HL-60 (cell line): Measurements from ENCODE around the gene TAPBPL.
"Not testable (repeated sequence)": the region's sequence is repeated elsewhere in the genome, so short reads cannot be mapped to it uniquely, and the experiment has no call there.

Experiments
- DNase-seq, 2 experiments: peaks; one replicate each; pipeline ENCODE4 v3.0.0-alpha.2; 2010 to 2020; ENCODE audit warnings: low read depth in 1 of 2, low spot score in 1 of 2
- H3K27ac ChIP-seq: fragments of 250-450 bp; sonication (Bioruptor Pico); replicated peaks from 2 replicates; pipeline ENCODE4 v1.5.1; 2020; ENCODE audit warnings: mild to moderate bottlenecking, moderate library complexity
- H3K27me3 ChIP-seq: fragments of 250-450 bp; sonication (Bioruptor Pico); 2 replicates; pipeline ENCODE4 v1.5.1; 2021; ENCODE audit warnings: mild to moderate bottlenecking, moderate library complexity; ENCODE audit not compliant: insufficient read depth, poor library complexity, severe bottlenecking
- H3K4me3 ChIP-seq: replicated peaks from 2 replicates; pipeline ENCODE4 v1.5.1; 2011; ENCODE audit warnings: mild to moderate bottlenecking, control low read depth, low read length; ENCODE audit not compliant: insufficient read depth
- CTCF ChIP-seq: IDR thresholded peaks from one replicate; pipeline ENCODE4 v1.5.1; 2011; ENCODE audit warnings: low read length, control low read depth, inconsistent platforms; ENCODE audit not compliant: insufficient read depth
- GABPA ChIP-seq: IDR thresholded peaks from 2 replicates; pipeline ENCODE4 v1.6.1; 2012; ENCODE audit warnings: low read depth
- POLR2AphosphoS5 ChIP-seq: IDR thresholded peaks from 2 replicates; pipeline ENCODE4 v1.6.1; 2012; ENCODE audit warnings: low read depth
- SPI1 ChIP-seq: IDR thresholded peaks from 2 replicates; pipeline ENCODE4 v1.6.1; 2012; ENCODE audit warnings: low read depth, mild to moderate bottlenecking, borderline replicate concordance
- TF ChIP-seq, protein P1 (sequence below): IDR thresholded peaks from 2 replicates; pipeline ENCODE4 v1.6.1; 2012; ENCODE audit warnings: low read depth; ENCODE audit not compliant: insufficient replicate concordance

The TAPBPL gene

GRCh38 chr12:6493497-6494257 lies 41.8 kb downstream of the TAPBPL start, which contains the start of gene NCAPD2:
Gene NCAPD2 (plus strand): TSS chr12:6494102. CDS start chr12:6495099, 997 bp downstream.
- Histone ChIP-seq H3K4me3 (peak within 1 kb of the TSS; percentile 93), H3K27me3 (no peaks in the 10 kb centered on the region), H3K27ac (peak within 1 kb of the TSS; percentile 92)
- no peak for TF ChIP-seq SPI1
- 0 out of 2 replicates have a peak, but pooled peaks have one; percentile 11 for TF ChIP-seq GABPA
- no peak for TF ChIP-seq CTCF
- TF ChIP-seq, protein P1, sequence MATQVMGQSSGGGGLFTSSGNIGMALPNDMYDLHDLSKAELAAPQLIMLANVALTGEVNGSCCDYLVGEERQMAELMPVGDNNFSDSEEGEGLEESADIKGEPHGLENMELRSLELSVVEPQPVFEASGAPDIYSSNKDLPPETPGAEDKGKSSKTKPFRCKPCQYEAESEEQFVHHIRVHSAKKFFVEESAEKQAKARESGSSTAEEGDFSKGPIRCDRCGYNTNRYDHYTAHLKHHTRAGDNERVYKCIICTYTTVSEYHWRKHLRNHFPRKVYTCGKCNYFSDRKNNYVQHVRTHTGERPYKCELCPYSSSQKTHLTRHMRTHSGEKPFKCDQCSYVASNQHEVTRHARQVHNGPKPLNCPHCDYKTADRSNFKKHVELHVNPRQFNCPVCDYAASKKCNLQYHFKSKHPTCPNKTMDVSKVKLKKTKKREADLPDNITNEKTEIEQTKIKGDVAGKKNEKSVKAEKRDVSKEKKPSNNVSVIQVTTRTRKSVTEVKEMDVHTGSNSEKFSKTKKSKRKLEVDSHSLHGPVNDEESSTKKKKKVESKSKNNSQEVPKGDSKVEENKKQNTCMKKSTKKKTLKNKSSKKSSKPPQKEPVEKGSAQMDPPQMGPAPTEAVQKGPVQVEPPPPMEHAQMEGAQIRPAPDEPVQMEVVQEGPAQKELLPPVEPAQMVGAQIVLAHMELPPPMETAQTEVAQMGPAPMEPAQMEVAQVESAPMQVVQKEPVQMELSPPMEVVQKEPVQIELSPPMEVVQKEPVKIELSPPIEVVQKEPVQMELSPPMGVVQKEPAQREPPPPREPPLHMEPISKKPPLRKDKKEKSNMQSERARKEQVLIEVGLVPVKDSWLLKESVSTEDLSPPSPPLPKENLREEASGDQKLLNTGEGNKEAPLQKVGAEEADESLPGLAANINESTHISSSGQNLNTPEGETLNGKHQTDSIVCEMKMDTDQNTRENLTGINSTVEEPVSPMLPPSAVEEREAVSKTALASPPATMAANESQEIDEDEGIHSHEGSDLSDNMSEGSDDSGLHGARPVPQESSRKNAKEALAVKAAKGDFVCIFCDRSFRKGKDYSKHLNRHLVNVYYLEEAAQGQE: no peak
- peak; percentile 67 for TF ChIP-seq POLR2AphosphoS5
- peak; percentile 94 to 99 for DNase-seq

DNA sequence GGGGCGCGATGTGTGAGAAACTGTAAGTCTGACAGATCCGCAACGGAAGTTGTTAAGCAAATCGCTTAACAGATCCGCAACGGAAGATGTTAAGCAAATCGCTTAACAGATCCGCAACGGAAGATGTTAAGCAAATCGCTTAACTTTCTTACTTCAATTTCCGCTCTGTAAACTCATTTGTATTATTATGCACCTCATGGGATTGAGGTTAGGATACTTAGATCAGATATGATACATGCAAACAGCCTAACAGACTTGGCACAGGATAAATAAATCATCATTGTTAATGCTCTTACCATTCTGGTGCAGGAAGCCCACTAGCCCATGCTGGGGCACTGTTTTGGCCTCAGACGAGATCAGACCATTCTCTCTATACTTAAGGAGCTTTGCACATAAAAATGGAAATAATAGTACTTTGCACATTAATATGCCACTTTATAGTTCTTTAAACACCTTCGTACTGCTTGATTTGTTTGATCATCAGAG lies 42.5 kb downstream of the TAPBPL start:
- TF ChIP-seq POLR2AphosphoS5: peak; percentile 4; the same call in 1 of the 2 replicates
- TF ChIP-seq CTCF: peak; percentile 10
- TF ChIP-seq, protein P1: no peak
- H3K4me3 ChIP-seq: peak overlapping the region; percentile 93
- peak; percentile 36 to 40 for DNase-seq
- H3K27me3 ChIP-seq: no peaks in the 10 kb centered on the region
- peak overlapping the region; percentile 92 for H3K27ac ChIP-seq

DNA sequence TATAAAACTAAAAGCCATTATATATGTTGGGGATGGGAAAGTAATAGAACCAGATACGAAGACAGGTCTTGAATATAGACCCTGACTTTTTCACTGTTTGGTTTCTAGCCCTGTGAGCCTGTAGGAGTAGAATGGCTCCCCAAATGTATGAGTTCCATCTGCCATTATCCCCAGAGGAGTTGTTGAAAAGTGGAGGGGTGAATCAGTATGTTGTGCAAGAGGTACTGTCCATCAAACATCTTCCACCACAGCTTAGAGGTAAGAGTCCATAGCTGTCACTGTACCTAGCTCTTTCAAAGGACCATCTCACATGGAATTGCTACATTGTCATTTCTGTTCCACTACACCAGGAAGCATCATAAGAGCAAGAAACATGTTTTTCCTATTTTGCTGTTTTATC lies 43.1 kb downstream of the TAPBPL start:
- TF ChIP-seq, protein P1: no peak
- no peak for TF ChIP-seq SPI1
- no peak for TF ChIP-seq CTCF
- no peak for TF ChIP-seq POLR2AphosphoS5
- TF ChIP-seq GABPA: no peak
- peak overlapping the region; percentile 92 for H3K27ac ChIP-seq
- peak overlapping the region; percentile 93 for H3K4me3 ChIP-seq
- H3K27me3 ChIP-seq: no peaks in the 10 kb centered on the region
- peak; percentile 3 to 49 for DNase-seq

DNA sequence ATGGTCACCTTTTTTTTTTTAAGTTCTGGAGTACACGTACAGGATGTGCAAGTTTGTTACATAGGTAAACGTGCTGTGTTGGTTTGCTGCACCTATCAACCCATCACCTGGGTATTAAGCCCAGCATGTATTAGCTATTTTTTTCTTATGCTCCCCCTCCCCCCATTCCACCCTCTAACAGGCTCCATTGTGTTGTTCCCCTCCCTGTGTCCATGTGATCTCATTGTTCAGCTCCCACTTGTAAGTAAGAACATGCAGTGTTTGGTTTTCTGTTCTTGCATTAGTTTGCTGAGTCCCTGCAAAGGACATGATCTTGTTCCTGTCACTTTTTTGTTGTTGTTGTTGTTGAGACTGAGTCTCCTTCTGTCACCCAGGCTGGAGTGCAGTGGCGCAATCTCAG lies 45.4 kb downstream of the TAPBPL start:
- not testable (repeated sequence) for DNase-seq, H3K27me3 ChIP-seq, H3K4me3 ChIP-seq, H3K27ac ChIP-seq
